IMR-90 (cell line): ENCODE results near the gene PBLD. TPM values are rescaled to one million over a fixed set of nuclear protein-coding genes. Genes with fewer than 3 reads are reported as not detected.

ENCODE experiments used
- ATAC-seq: fragments of 200-7000 bp; cut with Tn5 transposase; 2 replicates; pipeline ENCODE4 v1.9.1; 2020; ENCODE audit warnings: low read depth, mild to moderate bottlenecking, moderate library complexity
- BruUV-seq: library from RNA; stranded (reverse); fragments of 400-500 nt; replicated peaks from 2 replicates; lab custom pipeline; 2021; lab: Mats Ljungman, UMichigan
- CTCF ChIA-PET: fragments of 300-600 bp; formaldehyde crosslinking; extraction: SDS; loops from one replicate; lab custom pipeline; 2021; ENCODE audit warnings: antibody characterized with exemption; lab: Yijun Ruan, JAX
- POLR2A ChIA-PET: fragments of 300-600 bp; sonication (Branson Sonifier 250); formaldehyde crosslinking; loops from one replicate; lab custom pipeline; 2022; ENCODE audit warnings: antibody characterized with exemption; ENCODE audit not compliant: unreplicated experiment; lab: Charles Lee
- DNase-seq: peaks from one replicate; pipeline ENCODE4 v3.0.0; 2013
- H2AFZ ChIP-seq: replicated peaks from 2 replicates; pipeline ENCODE3; 2013; ENCODE audit warnings: low read length, mild to moderate bottlenecking; ENCODE audit not compliant: poor library complexity
- H2AK5ac ChIP-seq: 2 replicates; pipeline ENCODE4 v1.6.1; 2013; ENCODE audit warnings: low read depth, low read length, inconsistent platforms
- H2AK9ac ChIP-seq: replicated peaks from 2 replicates; pipeline ENCODE3; 2013; ENCODE audit warnings: mild to moderate bottlenecking, low read depth, low read length, moderate library complexity; ENCODE audit not compliant: poor library complexity
- H2BK120ac ChIP-seq: 2 replicates; pipeline ENCODE4 v1.6.1; 2013; ENCODE audit warnings: low read depth, low read length, inconsistent platforms
- H2BK15ac ChIP-seq: 3 replicates; pipeline ENCODE4 v1.6.1; 2013; ENCODE audit warnings: low read depth, low read length, inconsistent platforms
- H2BK20ac ChIP-seq: 2 replicates; pipeline ENCODE4 v1.6.1; 2013; ENCODE audit warnings: low read depth, mild to moderate bottlenecking, inconsistent platforms, low read length, moderate library complexity
- H2BK5ac ChIP-seq: 2 replicates; pipeline ENCODE4 v1.6.1; 2013; ENCODE audit warnings: mild to moderate bottlenecking, low read depth, low read length, inconsistent platforms; ENCODE audit not compliant: poor library complexity, severe bottlenecking
- H3K14ac ChIP-seq: replicated peaks from 2 replicates; pipeline ENCODE4 v1.6.1; 2013; ENCODE audit warnings: low read depth, low read length, inconsistent platforms
- H3K18ac ChIP-seq: 2 replicates; pipeline ENCODE4 v1.6.1; 2013; ENCODE audit warnings: low read depth, low read length, control low read depth
- H3K23ac ChIP-seq: 2 replicates; pipeline ENCODE4 v1.6.1; 2013; ENCODE audit warnings: low read depth, low read length, inconsistent platforms
- H3K27ac ChIP-seq: 2 replicates; pipeline ENCODE4 v1.5.1; 2013; ENCODE audit warnings: mild to moderate bottlenecking, control low read depth, low read length; ENCODE audit not compliant: insufficient read depth
- H3K27me3 ChIP-seq: 2 replicates; pipeline ENCODE4 v1.6.1; 2013; ENCODE audit warnings: low read length; ENCODE audit not compliant: control insufficient read depth, insufficient read depth
- H3K36me3 ChIP-seq: 2 replicates; pipeline ENCODE4 v1.6.1; 2013; ENCODE audit warnings: low read length, mixed read lengths; ENCODE audit not compliant: control insufficient read depth, insufficient read depth
- H3K4ac ChIP-seq: 2 replicates; pipeline ENCODE4 v1.6.1; 2013; ENCODE audit warnings: low read depth, low read length, inconsistent platforms
- H3K4me1 ChIP-seq: 2 replicates; pipeline ENCODE4 v1.6.1; 2013; ENCODE audit warnings: low read length, mixed read lengths; ENCODE audit not compliant: control insufficient read depth, insufficient read depth
- H3K4me2 ChIP-seq: 2 replicates; pipeline ENCODE4 v1.6.1; 2013; ENCODE audit warnings: low read depth, mild to moderate bottlenecking, control low read depth, low read length, moderate library complexity
- H3K4me3 ChIP-seq: 2 replicates; pipeline ENCODE4 v1.5.1; 2013; ENCODE audit warnings: low read depth, mild to moderate bottlenecking, control low read depth, low read length, moderate library complexity; ENCODE audit not compliant: insufficient read depth
- H3K56ac ChIP-seq: 2 replicates; pipeline ENCODE4 v1.6.1; 2013; ENCODE audit warnings: low read length, inconsistent platforms; ENCODE audit not compliant: insufficient read depth; ENCODE audit errors: extremely low read depth
- H3K79me1 ChIP-seq, 2 experiments: 2 replicates each; pipeline ENCODE4 v1.6.1; 2013; ENCODE audit warnings: low read length in 2 of 2, inconsistent platforms in 1 of 2, low read depth in 1 of 2
- H3K9ac ChIP-seq: 2 replicates; pipeline ENCODE4 v1.6.1; 2013; ENCODE audit warnings: low read depth, low read length, control low read depth
- H3K9me1 ChIP-seq: 2 replicates; pipeline ENCODE4 v1.6.1; 2013; ENCODE audit warnings: low read length, inconsistent platforms; ENCODE audit not compliant: insufficient read depth
- H3K9me3 ChIP-seq: 2 replicates; pipeline ENCODE4 v1.6.1; 2013; ENCODE audit warnings: low read length; ENCODE audit not compliant: control insufficient read depth, insufficient read depth
- H4K20me1 ChIP-seq: 2 replicates; pipeline ENCODE4 v1.6.1; 2013; ENCODE audit warnings: low read length, inconsistent platforms; ENCODE audit not compliant: insufficient read depth
- H4K5ac ChIP-seq: 2 replicates; pipeline ENCODE4 v1.6.1; 2013; ENCODE audit warnings: mild to moderate bottlenecking, low read depth, low read length, control low read depth
- H4K8ac ChIP-seq, 2 experiments: 2 replicates each; pipeline ENCODE4 v1.6.1; 2013; ENCODE audit warnings: low read depth in 2 of 2, low read length in 2 of 2, control low read depth in 1 of 2, inconsistent platforms in 1 of 2
- H4K91ac ChIP-seq: 2 replicates; pipeline ENCODE4 v1.6.1; 2013; ENCODE audit warnings: low read depth, low read length, inconsistent platforms; ENCODE audit not compliant: insufficient read depth
- BHLHE40 ChIP-seq: fragments of 150-350 bp; IDR thresholded peaks from 2 replicates; pipeline ENCODE4 v1.6.1; 2016; ENCODE audit warnings: mild to moderate bottlenecking, low read depth, low read length
- CEBPB ChIP-seq: IDR thresholded peaks from 2 replicates; pipeline ENCODE4 v1.6.1; 2012; ENCODE audit warnings: low read depth, low read length, improper control_type of control experiment
- CHD1 ChIP-seq: IDR thresholded peaks from 2 replicates; pipeline ENCODE4 v1.6.1; 2012; ENCODE audit warnings: low read depth, low read length, improper control_type of control experiment
- CTCF ChIP-seq: conservative IDR thresholded peaks from 2 replicates; pipeline ENCODE4 v1.5.1; 2012; ENCODE audit warnings: mild to moderate bottlenecking, low read depth, low read length, improper control_type of control experiment
- ELK1 ChIP-seq: fragments of 150-350 bp; IDR thresholded peaks from 2 replicates; pipeline ENCODE4 v1.6.1; 2016; ENCODE audit warnings: low read depth, mild to moderate bottlenecking, low read length, moderate library complexity, borderline replicate concordance
- MAFK ChIP-seq: IDR thresholded peaks from 2 replicates; pipeline ENCODE4 v1.6.1; 2012; ENCODE audit warnings: low read depth, low read length, improper control_type of control experiment
- MAZ ChIP-seq: IDR thresholded peaks from 2 replicates; pipeline ENCODE4 v1.6.1; 2012; ENCODE audit warnings: low read depth, mild to moderate bottlenecking, low read length, improper control_type of control experiment, moderate library complexity, borderline replicate concordance
- MXI1 ChIP-seq: IDR thresholded peaks from 2 replicates; pipeline ENCODE4 v1.6.1; 2012; ENCODE audit warnings: low read depth, mild to moderate bottlenecking, low read length, moderate library complexity, borderline replicate concordance
- NFE2L2 ChIP-seq: fragments of 150-350 bp; IDR thresholded peaks from 2 replicates; pipeline ENCODE4 v1.6.1; 2016; ENCODE audit warnings: low read depth, mild to moderate bottlenecking, low read length
- POLR2A ChIP-seq: IDR thresholded peaks from 2 replicates; pipeline ENCODE4 v1.6.1; 2012; ENCODE audit warnings: mild to moderate bottlenecking, low read depth, low read length
- RAD21 ChIP-seq: IDR thresholded peaks from 2 replicates; pipeline ENCODE4 v1.6.1; 2012; ENCODE audit warnings: low read length, improper control_type of control experiment
- RCOR1 ChIP-seq: IDR thresholded peaks from 2 replicates; pipeline ENCODE4 v1.6.1; 2012; ENCODE audit warnings: mild to moderate bottlenecking, low read length, improper control_type of control experiment; ENCODE audit not compliant: insufficient replicate concordance
- RFX5 ChIP-seq: IDR thresholded peaks from 2 replicates; pipeline ENCODE4 v1.8.0; 2012; ENCODE audit warnings: low read depth, mild to moderate bottlenecking, low read length, moderate library complexity
- SMC3 ChIP-seq: fragments of 150-350 bp; IDR thresholded peaks from 2 replicates; pipeline ENCODE4 v1.6.1; 2016; ENCODE audit warnings: low read depth, mild to moderate bottlenecking, antibody characterized with exemption, low read length, moderate library complexity
- USF2 ChIP-seq: fragments of 150-350 bp; IDR thresholded peaks from 2 replicates; pipeline ENCODE4 v1.6.1; 2017; ENCODE audit warnings: mild to moderate bottlenecking, antibody characterized with exemption, low read length, low read depth
- WGBS, 2 experiments: methylation state at CpG; one replicate each; pipeline versions ENCODE4 v1.1.5 to v1.1.7; 2013; ENCODE audit warnings: missing lambda C conversion rate in 2 of 2; ENCODE audit not compliant: insufficient read length in 1 of 2; ENCODE audit errors: extremely low coverage in 2 of 2; 5-methylcytosine and 5-hydroxymethylcytosine counted together
- dilution Hi-C: fragments of 300-500 bp; cut with HindIII; formaldehyde crosslinking; loops from one replicate; pipeline ENCODE4 v1.14.3; 2018; ENCODE audit warnings: low sequenced_read_pairs; ENCODE audit not compliant: unreplicated experiment
- in situ Hi-C: fragments of 300-500 bp; cut with MboI; formaldehyde crosslinking; loops from 3 replicates; pipeline ENCODE4 v1.14.3; 2019; ENCODE audit warnings: low sequenced_read_pairs, inconsistent platforms, mixed read lengths
- intact Hi-C: fragments of 100-400 bp; cut with micrococcal nuclease; formaldehyde crosslinking; loops from 2 replicates; pipeline ENCODE4 v1.10.0; 2022
- polyA plus RNA-seq, 3 experiments: library from polyadenylated mRNA; depleted of rRNA; stranded (reverse); fragments of >200 nt; gene quantifications; 2 replicates each; pipeline ENCODE4 v1.2.3, GENCODE V29; 2012; ENCODE audit warnings: low replicate concordance in 1 of 3
- total RNA-seq: library from RNA; depleted of rRNA; stranded (reverse); fragments of >200 nt; gene quantifications from 2 replicates; pipeline ENCODE4 v1.2.3, GENCODE V29; 2012

Gene PBLD
- total and polyA plus RNA-seq, 2 of the 4 experiments (the other 2 are of a cell fraction): 3.3 to 5.7 TPM

GRCh38 chr10:68342909-68343516 lies 10.3 kb upstream of the PBLD start:
- POLR2A ChIA-PET: no interaction called here
- Histone ChIP-seq H2AFZ (no peak overlapping the region), H3K4me3 (no peak overlapping the region), H2AK9ac (no peak overlapping the region), H3K4ac (no peak overlapping the region), H3K4me2 (no peak overlapping the region), H2BK120ac (no peak overlapping the region), H3K36me3 (peaks cover 53% of the 10 kb centered on the region), H3K27ac (no peak overlapping the region), H2BK5ac (no peak overlapping the region), H4K8ac (no peak overlapping the region), H3K27me3 (no peaks in the 10 kb centered on the region), H3K14ac (no peak overlapping the region), H3K79me1 (peaks cover 22 to 32% of the 10 kb centered on the region in 2 experiments), H2BK20ac (no peak overlapping the region), H3K23ac (no peak overlapping the region), H3K9me1 (no peaks in the 10 kb centered on the region), H3K9me3 (no peaks in the 10 kb centered on the region), H4K91ac (no peak overlapping the region), H3K9ac (no peak overlapping the region), H4K5ac (no peak overlapping the region), H2AK5ac (no peak overlapping the region), H3K4me1 (no peaks in the 10 kb centered on the region), H4K20me1 (peaks cover 42% of the 10 kb centered on the region), H3K18ac (no peak overlapping the region), H2BK15ac (no peak overlapping the region), H3K56ac (no peak overlapping the region)
- DNase-seq (no peak), ATAC-seq (no peak)
- CTCF ChIA-PET: interaction anchor here (0.5 kb wide), 1 partner anchor 573 kb away, joined by 3 read pairs; no protein-coding TSS in a partner anchor
- TF ChIP-seq MAZ (no peak), RFX5 (no peak), POLR2A (no peak), MAFK (no peak), CTCF (no peak), CEBPB (no peak), ELK1 (no peak), RAD21 (no peak), MXI1 (no peak), BHLHE40 (no peak), NFE2L2 (no peak), RCOR1 (no peak), USF2 (no peak), CHD1 (no peak), SMC3 (no peak)
- no TSS peak for BruUV-seq
- intact Hi-C loops (loop anchor here (10.0 kb wide), 1 partner anchor 402 kb away; no protein-coding TSS in a partner anchor), dilution Hi-C loops (no loop called here), in situ Hi-C loops (no loop called here)
- 86% methylated on average over 1 of the region's 3 CpGs; no CpG with 5 or more reads in 1 of the 2 experiments for WGBS, 2 experiments
